Tibial nerve (tissue), 3 donors: Measurements from ENCODE around the gene TENM3.

Experiments
- CTCF ChIP-seq, 5 experiments: fragments of 200-600 bp in 3 of 5; fragments of 450-650 bp in 2 of 5; sonication (generic) in 3 of 5; IDR thresholded peaks; one replicate each; pipeline ENCODE4 v1.5.1; 2016 to 2019; ENCODE audit warnings: antibody characterized with exemption in 5 of 5, mild to moderate bottlenecking in 3 of 5, moderate library complexity in 2 of 5
- POLR2A ChIP-seq, 2 donors: fragments of 450-650 bp; IDR thresholded peaks; one replicate each; pipeline ENCODE4 v1.6.1; 2017; ENCODE audit warnings: antibody characterized with exemption in 2 of 2, mild to moderate bottlenecking in 2 of 2, moderate library complexity in 2 of 2

- TF ChIP-seq CTCF (IDR thresholded peaks at IDR 0.05) (no peak), POLR2A (IDR thresholded peaks at IDR 0.05) (no peak)
Observed at GRCh38 chr4:182567119-182567518, 323.9 kb downstream of the TENM3 start.
